Activated CD4-positive, alpha-beta T cell treated with anti-CD3 and anti-CD28 coated beads, Interleukin-2, Interleukin-4, amounts not matched to agents 100 ng/mL and 50 ng/mL, durations not matched to agents 16 hours and 8 hours (primary cell): ENCODE measurements around the gene REPS1.
"Not testable (repeated sequence)": the region's sequence is repeated elsewhere in the genome, so short reads cannot be mapped to it uniquely, and the experiment has no call there.

Source experiments
- DNase-seq: peaks from one replicate; pipeline ENCODE4 v3.0.0-alpha.2; 2020; ENCODE audit warnings: low spot score

REPS1 gene

DNA sequence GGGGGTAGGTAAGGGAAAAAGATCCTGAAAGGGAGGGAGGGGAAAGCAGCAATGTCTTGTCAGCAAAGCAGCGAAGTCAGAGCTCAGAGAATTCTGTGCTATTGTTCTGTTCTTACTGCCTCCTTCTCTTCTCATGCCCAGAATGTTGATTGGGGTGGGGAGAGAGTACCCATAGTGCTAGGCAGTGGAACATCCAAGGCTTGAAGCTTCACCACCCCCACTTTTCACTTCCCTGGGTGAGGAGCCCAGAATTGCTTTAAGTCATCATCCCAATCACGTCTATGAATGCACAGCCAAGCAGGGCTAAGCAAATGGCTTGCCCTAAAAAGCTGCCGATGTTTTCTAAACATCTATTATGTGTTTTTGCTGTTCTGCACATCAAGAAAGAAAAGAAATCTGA lies 16.5 kb downstream of the REPS1 start:
- no peak for DNase-seq

DNA sequence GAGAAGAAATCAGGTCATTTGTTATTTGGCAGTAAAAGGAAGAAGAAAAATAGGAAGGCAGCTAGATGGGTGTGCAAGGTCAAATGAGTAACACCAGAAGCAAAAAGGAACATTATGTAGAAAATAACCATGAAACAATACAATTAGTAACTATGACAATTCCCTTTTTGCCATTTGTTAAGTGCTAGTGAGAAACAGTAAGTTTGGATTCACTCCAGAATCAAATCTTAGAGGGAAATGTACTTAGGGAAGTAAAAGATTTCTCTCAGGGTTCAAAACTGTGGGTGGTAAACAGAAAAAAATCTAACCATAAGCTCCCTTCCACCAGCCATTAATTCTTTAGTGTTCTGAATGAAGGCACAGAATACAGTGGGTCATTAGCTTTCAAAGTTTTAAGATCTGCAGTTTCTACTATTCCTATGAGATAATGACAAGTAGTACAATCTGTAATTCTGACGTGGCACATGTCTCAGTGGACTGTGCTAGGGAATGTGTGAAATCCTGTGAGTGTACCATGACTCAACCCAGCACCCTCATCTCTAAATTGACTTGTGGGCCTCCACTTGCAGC lies 17.1 kb downstream of the REPS1 start:
- DNase-seq, result peak; percentile 78

DNA sequence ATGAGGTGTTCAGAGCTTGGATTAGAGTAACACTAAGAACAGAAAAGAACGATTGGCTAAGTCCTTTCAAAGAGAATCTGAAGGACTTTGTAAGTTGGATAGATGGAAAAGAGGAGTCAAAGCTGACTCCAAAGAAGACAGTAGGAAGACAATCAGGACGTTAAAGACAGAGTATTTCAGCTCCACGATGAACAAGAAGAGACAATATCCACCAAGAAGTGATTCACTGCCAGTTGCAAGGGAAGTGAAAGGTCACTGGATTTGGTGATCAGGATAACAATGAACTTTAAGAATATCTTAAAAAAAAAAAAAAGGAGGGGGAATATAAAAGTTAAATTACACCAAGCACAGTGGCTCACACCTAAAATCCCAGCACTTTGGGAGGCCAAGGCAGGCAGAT lies 17.9 kb downstream of the REPS1 start:
- no peak for DNase-seq

DNA sequence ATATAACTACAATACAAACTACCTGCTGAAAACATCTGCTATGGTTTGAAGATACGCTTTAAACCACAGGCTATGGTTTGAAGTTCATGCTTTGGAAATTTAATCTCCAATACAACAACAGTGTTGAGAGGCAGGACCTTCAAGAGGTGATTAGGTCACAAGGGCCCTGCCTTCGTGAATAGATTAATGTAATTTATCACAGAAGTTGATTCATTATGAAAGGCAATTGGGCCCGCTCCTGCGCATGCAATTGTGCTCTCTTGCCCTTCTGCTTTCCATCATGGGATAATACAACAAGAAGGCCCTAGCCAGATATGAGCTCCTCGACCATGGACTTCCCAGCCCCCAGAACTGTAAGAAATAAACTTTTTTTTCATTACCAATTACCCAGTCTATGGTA lies 21.2 kb downstream of the REPS1 start:
- DNase-seq, result no peak

DNA sequence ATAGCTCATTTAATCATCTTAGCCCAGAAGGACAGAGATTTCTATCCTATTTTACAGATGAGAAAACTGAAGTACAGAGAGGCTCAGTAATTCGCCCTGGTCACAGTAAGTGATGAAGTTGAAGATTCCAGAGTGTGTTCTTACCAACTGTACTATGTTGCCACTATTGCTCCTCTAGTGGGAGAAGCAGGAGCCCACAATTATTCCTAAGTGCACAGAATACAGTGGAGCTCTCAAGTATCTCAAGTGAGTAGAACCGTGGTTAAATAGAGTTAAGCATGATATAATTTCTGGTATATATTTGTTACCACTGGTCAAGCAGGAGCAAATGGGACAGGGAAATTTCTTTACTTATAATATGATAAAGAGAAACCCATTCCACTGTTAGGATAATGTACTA lies 22.1 kb downstream of the REPS1 start:
- no peak for DNase-seq

DNA sequence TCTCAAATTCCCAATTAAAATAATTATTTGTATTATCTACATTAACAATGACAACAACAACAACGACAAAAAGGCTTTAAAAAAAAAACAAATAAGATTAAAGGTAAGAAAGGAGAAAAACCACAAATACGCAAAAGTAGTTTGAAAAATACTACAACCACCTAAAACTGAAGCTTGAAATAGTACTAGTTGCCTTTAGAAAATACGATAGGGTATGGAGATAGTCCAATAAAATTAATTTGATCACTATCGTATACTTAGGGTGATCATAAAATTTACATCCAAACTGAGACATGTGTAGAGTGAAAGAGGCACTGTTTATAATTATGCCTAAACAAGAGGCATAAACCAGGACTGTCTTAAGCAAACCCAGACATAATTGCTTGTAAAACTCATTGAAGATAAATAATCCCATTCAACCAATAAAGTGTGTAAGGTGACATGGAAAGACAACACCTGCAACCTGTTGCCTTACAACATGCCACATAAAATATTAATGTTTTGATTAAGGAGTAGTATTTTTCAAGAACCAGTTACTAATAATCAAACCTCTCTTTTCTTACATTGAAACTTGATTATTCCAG lies 22.7 kb downstream of the REPS1 start:
- DNase-seq, result no peak

DNA sequence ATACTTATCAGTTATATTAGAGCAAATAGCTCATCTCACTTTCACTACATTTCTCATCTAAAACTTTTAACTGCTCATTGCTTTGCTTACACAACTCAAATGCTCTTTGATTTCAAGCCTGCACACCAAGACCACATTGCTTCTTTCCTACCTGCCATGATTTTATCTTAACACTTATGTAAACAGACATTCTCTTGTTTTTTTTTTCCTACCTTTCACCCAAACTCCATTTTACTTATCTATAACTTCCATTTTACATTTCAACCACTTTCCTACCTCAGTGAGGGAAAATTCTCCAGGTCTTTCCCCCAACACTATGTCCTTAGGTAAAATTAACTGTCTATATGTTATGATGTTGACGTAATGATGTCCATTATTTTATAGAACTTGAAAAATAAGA lies 24.0 kb downstream of the REPS1 start:
- DNase-seq, result no peak

DNA sequence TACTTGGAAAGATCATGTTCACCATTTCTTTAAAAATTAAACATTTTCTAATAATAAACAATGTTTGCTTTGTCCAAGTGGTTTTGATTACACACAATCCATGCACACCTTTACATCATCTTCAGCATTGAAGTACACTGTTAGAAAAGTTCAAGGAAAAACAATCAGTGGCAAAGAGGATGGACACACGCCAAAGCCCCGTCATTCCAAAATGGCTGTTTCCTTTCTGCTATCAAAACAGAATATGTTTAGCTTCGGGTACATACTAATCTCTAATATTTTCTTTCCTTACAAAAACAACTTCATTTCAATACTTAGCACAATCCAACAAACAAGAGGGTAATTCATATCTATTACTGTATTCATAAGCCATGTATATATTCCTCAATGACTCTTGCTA lies 24.5 kb downstream of the REPS1 start:
- no peak for DNase-seq

DNA sequence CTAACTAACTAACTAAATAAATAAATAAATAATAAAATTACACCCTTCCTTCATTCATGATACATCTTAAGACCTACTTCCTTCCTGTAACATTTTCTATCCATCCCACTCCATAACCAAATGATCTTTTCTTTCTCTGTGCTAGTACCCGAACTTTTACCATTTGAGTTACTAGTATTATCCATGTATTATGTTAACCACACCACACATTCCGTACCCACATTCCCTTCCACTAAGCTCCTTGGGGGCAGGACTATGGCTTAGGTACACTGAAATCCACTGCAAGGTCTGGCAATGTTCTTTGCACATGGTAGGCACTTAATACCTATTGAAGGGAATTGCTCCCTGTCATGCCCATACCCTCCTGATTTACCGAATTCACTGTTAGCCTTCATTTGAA lies 24.9 kb downstream of the REPS1 start:
- DNase-seq, result no peak

DNA sequence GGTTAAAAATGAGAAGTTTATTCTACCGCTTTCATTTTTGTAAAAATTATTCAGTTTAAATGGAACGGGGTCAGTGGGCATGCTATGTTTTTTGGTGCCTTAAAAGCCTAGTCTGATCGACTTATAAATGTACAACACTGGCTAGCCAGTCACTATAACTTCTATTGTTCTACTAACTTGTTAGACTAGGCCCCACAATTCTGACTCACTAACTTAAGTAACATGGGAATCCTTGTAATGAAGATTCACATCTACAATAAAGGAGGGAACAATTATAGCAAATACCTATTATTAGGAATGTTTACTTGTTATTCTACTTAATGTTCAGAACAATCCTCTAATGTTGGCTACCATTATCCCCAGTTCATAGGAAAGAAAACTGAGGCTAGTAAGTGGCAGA lies 28.5 kb downstream of the REPS1 start:
- DNase-seq, result no peak

DNA sequence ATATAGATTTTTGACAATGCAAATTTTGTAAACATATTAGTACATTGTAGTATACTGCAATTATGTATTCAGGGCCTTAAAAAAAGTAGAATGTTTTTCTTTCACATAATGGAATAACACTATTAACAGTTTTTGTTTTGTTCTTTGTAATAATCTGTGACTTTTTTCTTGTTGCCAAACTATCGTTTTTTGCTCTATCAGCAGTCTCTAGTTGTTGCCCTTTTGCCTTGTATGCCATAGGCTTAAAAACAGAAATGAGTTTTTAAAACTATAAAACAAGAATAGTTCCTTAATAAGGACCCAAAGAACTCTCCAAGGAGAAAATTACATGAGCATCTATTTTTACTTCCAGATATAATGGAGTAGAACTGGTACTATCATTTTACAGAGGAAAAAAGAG lies 29.5 kb downstream of the REPS1 start:
- no peak for DNase-seq

DNA sequence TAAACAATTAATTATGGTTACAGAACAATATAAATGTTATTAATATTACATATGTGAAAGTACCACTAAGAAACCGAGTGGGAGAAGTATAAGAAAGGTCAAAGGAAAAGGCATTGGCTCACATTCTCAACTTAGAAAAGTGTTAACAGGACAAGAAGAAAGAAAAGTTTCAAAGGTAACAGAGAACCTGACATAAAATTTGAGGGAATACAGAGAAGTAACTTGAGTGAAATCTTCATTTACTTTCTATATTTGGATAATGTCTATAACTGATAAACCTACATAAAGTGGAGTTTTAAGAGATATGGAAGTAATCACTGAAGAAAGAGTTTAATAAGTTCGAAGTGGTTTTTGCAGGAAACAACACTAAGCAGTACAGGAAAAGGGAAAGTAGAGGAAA lies 30.1 kb downstream of the REPS1 start:
- no peak for DNase-seq

DNA sequence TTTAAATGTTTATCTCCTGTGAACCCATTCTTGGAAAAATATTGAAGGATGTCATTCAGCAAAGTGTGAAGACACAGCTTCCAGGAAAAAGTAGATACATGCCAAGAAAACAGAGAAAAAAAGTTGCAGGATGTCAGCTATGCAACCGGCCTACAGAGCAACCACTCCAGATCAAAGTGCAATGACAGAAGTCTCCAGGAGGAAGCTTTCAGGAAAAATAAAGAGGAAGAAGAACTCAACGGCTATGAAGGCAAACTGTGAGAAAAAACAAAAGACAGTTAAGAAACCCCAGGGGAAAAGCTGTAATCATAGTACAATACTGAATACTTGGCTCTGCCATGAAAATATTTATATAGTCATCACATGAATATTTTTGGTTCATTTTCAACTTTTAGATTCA lies 30.6 kb downstream of the REPS1 start:
- no peak for DNase-seq

DNA sequence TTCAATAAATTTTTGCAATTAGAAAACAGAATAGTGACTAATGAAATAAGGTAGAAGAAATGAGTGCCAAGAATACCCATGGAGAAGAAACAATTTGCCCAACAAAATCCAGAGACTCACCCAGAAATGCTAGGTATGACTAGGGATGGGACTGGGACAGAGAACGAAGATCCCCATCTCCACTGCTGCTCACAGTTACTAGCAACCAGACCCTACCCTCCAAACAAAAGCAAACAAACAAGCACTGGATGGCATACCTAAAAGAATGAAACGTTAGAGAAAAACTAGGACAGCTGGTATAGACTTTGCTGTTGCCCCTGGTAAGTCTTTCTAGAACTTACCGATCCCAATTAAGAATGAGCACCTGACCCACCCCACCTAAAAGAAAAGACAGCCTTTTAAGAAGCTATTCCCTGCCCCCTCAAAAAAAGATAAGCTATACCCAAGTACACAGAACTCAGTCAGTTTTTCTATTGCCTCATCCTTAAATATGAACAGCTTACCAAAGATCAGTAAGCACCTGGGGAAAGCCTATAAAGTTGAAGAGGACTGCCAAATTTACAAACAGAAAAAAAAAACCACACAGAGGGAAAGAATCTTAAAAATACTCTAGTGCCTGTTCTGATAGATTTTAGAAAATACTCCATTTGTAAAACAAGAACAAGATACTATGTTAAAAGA lies 31.7 kb downstream of the REPS1 start:
- no peak for DNase-seq

DNA sequence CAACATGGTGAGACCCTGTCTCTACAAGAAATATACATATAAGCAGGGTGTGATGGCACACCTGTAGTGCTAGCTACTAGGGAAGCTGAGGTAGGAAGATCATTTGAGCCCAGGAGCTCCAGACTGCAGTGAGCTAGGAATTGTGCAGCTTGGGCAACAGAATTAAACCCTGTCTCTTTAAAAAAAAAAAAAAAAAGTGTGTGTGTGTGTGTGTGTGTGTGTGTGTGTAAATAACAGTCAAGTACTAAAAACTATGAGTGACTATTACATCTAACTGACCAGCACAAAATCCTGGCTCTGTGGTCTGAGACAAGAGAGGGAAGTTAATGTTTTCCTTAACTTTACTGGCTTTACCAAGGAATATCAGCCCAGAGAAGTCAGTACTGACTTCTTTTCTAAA lies 32.8 kb downstream of the REPS1 start:
- no peak for DNase-seq

DNA sequence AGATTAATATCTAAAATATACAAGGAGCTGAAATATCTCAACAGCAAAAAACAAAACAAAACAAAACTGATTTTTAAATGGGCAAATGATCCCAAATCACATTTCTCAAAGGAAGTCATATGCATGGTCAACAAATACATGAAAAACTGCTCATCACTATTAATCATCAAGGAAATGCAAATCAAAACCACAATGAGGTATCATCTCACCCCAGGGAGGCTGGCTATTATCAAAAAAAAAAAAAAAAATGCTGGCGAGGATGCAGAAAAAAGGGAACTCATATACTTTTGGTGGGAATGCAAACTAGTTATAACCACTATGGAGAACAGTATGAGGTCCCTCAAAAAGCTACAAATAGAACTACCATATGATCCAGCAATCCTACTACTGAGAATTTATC lies 34.6 kb downstream of the REPS1 start:
- DNase-seq, result no peak

DNA sequence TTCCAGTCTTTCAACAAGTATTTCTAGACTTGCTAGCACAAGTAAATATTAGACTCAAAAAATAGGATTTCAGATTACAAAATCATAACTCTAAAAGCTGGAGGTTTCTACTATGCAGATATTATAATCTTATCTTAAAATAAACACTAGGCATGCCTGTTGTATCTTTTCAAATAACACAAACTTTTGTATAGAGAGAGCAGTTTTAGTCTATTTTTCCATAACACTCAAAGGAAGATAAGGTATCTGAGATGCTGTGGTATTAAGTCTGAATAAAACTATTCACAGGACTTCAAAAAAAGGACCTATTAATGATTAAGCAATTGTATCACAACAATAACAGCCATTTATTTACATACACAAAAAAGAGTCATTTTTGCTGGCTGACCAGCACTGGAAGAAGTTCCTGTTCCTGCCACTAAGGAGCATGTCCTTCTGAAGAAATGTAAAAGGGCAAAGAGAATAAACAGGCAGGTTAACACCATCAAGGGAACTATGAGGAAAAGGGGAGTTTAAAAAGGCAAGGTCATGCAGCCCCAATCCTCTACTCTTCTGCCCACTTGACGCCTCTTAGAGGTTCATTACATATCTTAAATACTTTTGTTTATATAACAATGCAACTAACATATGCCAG lies 39.4 kb downstream of the REPS1 start:
- DNase-seq, result no peak

DNA sequence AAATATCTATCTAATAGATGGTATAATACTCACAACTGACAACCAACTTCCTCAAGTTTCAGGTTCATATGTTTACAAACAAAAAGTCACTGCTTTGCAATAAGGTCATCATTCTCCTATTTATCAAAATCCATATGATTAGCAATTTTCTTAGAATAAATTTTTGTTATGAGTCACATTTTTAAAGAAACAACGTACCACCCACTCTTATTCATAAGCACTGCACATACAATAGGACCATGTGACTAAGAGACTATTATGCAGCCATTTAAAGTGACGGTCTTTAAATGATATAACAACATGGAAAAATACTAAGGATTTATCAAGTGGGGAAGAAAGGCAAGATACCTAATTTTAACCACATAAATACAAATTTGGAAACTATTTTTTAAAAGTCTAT lies 40.0 kb downstream of the REPS1 start:
- DNase-seq, result no peak

DNA sequence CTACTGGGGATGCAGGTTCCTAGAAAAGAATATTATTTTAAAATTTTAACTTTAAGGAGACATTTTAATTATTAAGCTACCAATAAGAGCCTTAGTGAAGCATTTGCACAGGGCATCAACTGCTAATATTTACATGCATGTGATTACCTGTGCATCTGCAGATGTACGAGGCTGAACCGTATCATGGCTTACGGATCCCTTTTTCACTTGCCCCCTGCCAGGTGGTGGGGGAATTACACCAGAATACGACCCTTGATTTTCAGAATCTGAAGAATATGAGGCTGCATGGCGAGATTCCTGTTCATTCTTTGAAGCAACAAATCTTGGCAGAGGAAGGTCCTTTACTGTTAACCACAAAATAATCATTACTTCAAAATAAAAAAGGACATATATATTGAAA lies 42.7 kb downstream of the REPS1 start:
- no peak for DNase-seq

DNA sequence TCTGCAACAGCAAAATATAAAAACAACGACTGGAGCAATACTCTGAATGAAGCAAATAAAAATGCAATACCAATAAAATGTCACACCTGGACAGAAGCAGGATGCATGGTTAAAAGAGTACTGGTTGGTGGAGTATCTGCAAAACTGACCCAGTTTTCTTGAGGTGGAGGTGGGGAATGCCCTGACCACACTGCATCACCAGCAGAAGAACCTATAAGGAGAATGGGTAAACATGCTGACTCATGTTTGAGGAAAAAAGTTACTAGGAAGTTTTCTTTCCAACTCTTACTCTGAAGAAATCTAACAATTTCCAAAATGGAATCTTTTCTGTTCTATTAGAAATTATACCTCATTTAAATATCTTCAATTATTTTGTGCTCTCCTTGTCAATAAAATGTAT lies 43.6 kb downstream of the REPS1 start:
- peak; percentile 36 for DNase-seq

DNA sequence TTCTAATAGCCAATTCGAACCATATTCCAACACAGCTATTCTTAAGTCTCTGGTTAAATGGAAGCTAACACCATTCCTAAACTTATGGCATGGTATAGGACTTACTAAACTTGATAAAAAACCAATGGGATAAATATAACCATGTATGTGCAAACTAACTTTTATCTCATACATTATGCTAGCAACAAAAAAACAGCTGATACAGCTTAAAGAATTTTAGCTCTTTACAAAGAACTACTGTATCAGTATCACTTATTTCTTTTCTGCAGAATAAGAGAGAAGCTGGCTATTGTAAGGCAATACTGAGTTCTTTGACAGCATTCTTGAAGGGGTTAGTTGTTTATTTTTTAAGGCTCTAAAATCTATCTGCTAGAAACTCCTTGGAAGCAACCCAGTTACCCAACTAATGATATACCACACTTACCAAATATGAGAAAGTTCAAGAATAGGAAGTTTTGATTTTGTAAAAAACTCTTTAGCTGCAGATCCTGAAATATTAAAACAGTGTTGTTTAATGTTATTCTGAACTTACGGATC lies 44.9 kb downstream of the REPS1 start:
- no peak for DNase-seq

DNA sequence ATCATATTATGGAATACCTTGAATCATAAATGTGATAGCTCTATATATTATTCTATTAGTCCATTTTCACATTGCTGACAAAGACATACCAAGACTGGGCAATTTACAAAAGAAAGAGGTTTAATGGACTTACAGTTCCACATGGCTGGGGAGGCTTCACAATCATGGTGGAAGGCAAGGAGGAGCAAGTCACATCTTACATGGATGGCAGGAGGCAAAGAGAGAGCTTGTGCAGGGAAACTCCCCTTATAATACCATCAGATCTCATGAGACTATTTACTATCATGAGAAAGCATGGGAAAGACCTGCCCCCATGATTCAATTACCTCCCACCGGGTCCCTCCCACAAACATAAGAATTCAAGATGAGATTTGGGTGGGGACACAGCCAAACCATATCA lies 51.2 kb downstream of the REPS1 start:
- not testable (repeated sequence) for DNase-seq

DNA sequence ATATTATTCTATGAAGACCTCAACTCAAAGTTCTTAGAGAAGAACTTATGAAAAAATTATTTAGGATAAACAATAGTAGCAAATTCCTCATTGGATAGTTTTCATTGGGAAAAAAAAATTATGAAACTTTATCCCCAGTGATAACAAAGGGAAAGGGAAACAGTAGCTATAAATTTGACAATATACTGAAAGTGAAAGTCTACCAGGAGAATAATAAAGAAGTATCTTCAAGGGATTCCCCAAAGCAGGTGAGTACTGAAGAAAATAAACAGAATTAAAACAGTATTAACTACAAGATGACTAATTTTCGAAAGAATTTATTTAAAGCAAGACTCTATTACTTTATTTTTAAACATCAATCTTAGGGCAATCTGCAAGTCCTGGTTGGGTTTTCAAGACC lies 56.4 kb downstream of the REPS1 start:
- DNase-seq, result no peak
